Measurements from ENCODE around the gene TMEM63B.

Gene TMEM63B

GRCh38 chr6:44115866-44116265 lies 11.5 kb upstream of the TMEM63B start:
- no peak for TF ChIP-seq FOXP2 (optimal IDR thresholded peaks at IDR 0.05; ENCODE audit: borderline replicate concordance, extremely low read depth, extremely low read length, insufficient read depth)
- TF ChIP-seq POLR2AphosphoS5 (IDR thresholded peaks at IDR 0.05; ENCODE audit: low read depth, low read length) = no peak
- no peak for TF ChIP-seq REST (IDR thresholded peaks at IDR 0.05; ENCODE audit: insufficient read depth in 1 of 2, low read depth in 2 of 2, low read length in 2 of 2)
- no peak for TF ChIP-seq TAF1 (IDR thresholded peaks at IDR 0.05; ENCODE audit: borderline replicate concordance, insufficient read depth, low read length)
- TF ChIP-seq SIN3A (IDR thresholded peaks at IDR 0.05; ENCODE audit: borderline replicate concordance, insufficient read depth, low read length) = no peak

GRCh38 chr6:44116641-44117382 lies 10.5 kb upstream of the TMEM63B start:
- TF ChIP-seq POLR2AphosphoS5 (IDR thresholded peaks at IDR 0.05; ENCODE audit: low read depth, low read length) (no peak), TAF1 (IDR thresholded peaks at IDR 0.05; ENCODE audit: borderline replicate concordance, insufficient read depth, low read length) (no peak), SIN3A (IDR thresholded peaks at IDR 0.05; ENCODE audit: borderline replicate concordance, insufficient read depth, low read length) (no peak), REST (IDR thresholded peaks at IDR 0.05; ENCODE audit: insufficient read depth in 1 of 2, low read depth in 2 of 2, low read length in 2 of 2) (no peak), FOXP2 (optimal IDR thresholded peaks at IDR 0.05; ENCODE audit: borderline replicate concordance, extremely low read depth, extremely low read length, insufficient read depth) (no peak)

- TF ChIP-seq SIN3A (IDR thresholded peaks at IDR 0.05; ENCODE audit: borderline replicate concordance, insufficient read depth, low read length) (no peak), POLR2AphosphoS5 (IDR thresholded peaks at IDR 0.05; ENCODE audit: low read depth, low read length) (no peak)
Observed at GRCh38 chr6:44117397-44118128, 9.8 kb upstream of the TMEM63B start.

- TF ChIP-seq SIN3A (IDR thresholded peaks at IDR 0.05; ENCODE audit: borderline replicate concordance, insufficient read depth, low read length) (no peak), FOXP2 (optimal IDR thresholded peaks at IDR 0.05; ENCODE audit: borderline replicate concordance, extremely low read depth, extremely low read length, insufficient read depth) (no peak), REST (IDR thresholded peaks at IDR 0.05; ENCODE audit: insufficient read depth in 1 of 2, low read depth in 2 of 2, low read length in 2 of 2) (no peak), POLR2AphosphoS5 (IDR thresholded peaks at IDR 0.05; ENCODE audit: low read depth, low read length) (no peak), TAF1 (IDR thresholded peaks at IDR 0.05; ENCODE audit: borderline replicate concordance, insufficient read depth, low read length) (no peak)
Observed at GRCh38 chr6:44119704-44120262, 7.6 kb upstream of the TMEM63B start.

- no peak for TF ChIP-seq FOXP2 (optimal IDR thresholded peaks at IDR 0.05; ENCODE audit: borderline replicate concordance, extremely low read depth, extremely low read length, insufficient read depth)
- no peak for TF ChIP-seq REST (IDR thresholded peaks at IDR 0.05; ENCODE audit: insufficient read depth in 1 of 2, low read depth in 2 of 2, low read length in 2 of 2)
- no peak for TF ChIP-seq TAF1 (IDR thresholded peaks at IDR 0.05; ENCODE audit: borderline replicate concordance, insufficient read depth, low read length)
- no peak for TF ChIP-seq POLR2AphosphoS5 (IDR thresholded peaks at IDR 0.05; ENCODE audit: low read depth, low read length)
- TF ChIP-seq SIN3A (IDR thresholded peaks at IDR 0.05; ENCODE audit: borderline replicate concordance, insufficient read depth, low read length) = no peak
Observed at GRCh38 chr6:44120692-44121443, 6.5 kb upstream of the TMEM63B start.
